Adipose tissue (tissue), 3 donors: ENCODE data around the gene RPL39L. TPM values are rescaled to one million over a fixed set of nuclear protein-coding genes. Genes with fewer than 3 reads are reported as not detected.
"Not testable (repeated sequence)": the region's sequence is repeated elsewhere in the genome, so short reads cannot be mapped to it uniquely, and the experiment has no call there.

Experiments used
- H3K27ac ChIP-seq: one replicate; pipeline ENCODE4 v1.5.1; 2013; ENCODE audit warnings: low read depth, low read length
- WGBS, 3 donors: extraction: QIAGEN DNeasy Blood & Tissue Kit; methylation state at CpG; one replicate each; pipeline ENCODE4 v1.1.7; 2013; 5-methylcytosine and 5-hydroxymethylcytosine counted together
- polyA plus RNA-seq, 3 donors: library from polyadenylated mRNA; stranded (reverse); fragments of 200-250 nt; gene quantifications; one replicate each; pipeline ENCODE4 v1.2.3, GENCODE V29; 2013
- donor health status: healthy with polysubstance abuse.
- donor health status: Bipolar disorder and iron deficiency.
- donor health status: healthy.

The RPL39L gene
- 10 to 100 TPM in 1 of 3 donors, 1 to 10 TPM in 2; 3.8 to 14.3 (median 9.2) TPM for polyA plus RNA-seq

- no peak within 1 kb of the TSS for H3K27ac ChIP-seq
- WGBS, 3 donors, result 3 to 6% (median 6%) methylated on average over 69 of the region's 69 CpGs
Measured at GRCh38 chr3:187139126-187139894, at the start of gene RPL39L. RPL39L (minus strand) TSS chr3:187139496; CDS start chr3:187121300, 18,196 bp downstream.

GRCh38 chr3:187188931-187189330 is 49.6 kb upstream of the RPL39L start:
- no peak overlapping the region for H3K27ac ChIP-seq
- WGBS, 3 donors, result 33 to 40% (median 38%) methylated on average over 2 of the region's 2 CpGs

GRCh38 chr3:187186801-187187421 is 47.6 kb upstream of the RPL39L start:
- no peak overlapping the region for H3K27ac ChIP-seq
- 58 to 68% (median 61%) methylated on average over 5 of the region's 5 CpGs for WGBS, 3 donors

- 49 to 77% (median 65%) methylated on average over 2 of the region's 2 CpGs for WGBS, 3 donors
- no peak overlapping the region for H3K27ac ChIP-seq
Measured at GRCh38 chr3:187186375-187186774, 47.1 kb upstream of the RPL39L start.

- H3K27ac ChIP-seq, result no peak overlapping the region
- 78 to 94% (median 89%) methylated on average over 4 of the region's 4 CpGs for WGBS, 3 donors
Measured at GRCh38 chr3:187185759-187186158, 46.5 kb upstream of the RPL39L start.

GRCh38 chr3:187183903-187184302 is 44.6 kb upstream of the RPL39L start:
- no peak overlapping the region for H3K27ac ChIP-seq
- WGBS, 3 donors, result 81 to 92% (median 90%) methylated on average over 6 of the region's 6 CpGs

- no peak overlapping the region for H3K27ac ChIP-seq
- 55 to 66% (median 59%) methylated on average over 7 of the region's 7 CpGs for WGBS, 3 donors
Measured at GRCh38 chr3:187183210-187183862, 44.0 kb upstream of the RPL39L start.

- no peak overlapping the region for H3K27ac ChIP-seq
- 86 to 94% (median 93%) methylated on average over 7 of the region's 7 CpGs for WGBS, 3 donors
Measured at GRCh38 chr3:187181454-187182170, 42.3 kb upstream of the RPL39L start.

- WGBS, 3 donors, result 88 to 94% (median 88%) methylated on average over 2 of the region's 2 CpGs
- no peak overlapping the region for H3K27ac ChIP-seq
Measured at GRCh38 chr3:187172929-187173328, 33.6 kb upstream of the RPL39L start.

GRCh38 chr3:187170911-187171310 is 31.6 kb upstream of the RPL39L start:
- not testable (repeated sequence) for H3K27ac ChIP-seq
- WGBS, 3 donors, result 87 to 94% (median 91%) methylated on average over 5 of the region's 5 CpGs

- 75 to 88% (median 77%) methylated on average over 2 of the region's 2 CpGs for WGBS, 3 donors
- no peak overlapping the region for H3K27ac ChIP-seq
Measured at GRCh38 chr3:187169231-187169960, 30.1 kb upstream of the RPL39L start.

- H3K27ac ChIP-seq, result no peak overlapping the region
- 74 to 80% (median 79%) methylated on average over 5 of the region's 5 CpGs for WGBS, 3 donors
Measured at GRCh38 chr3:187167777-187168176, 28.5 kb upstream of the RPL39L start.

- no peak overlapping the region for H3K27ac ChIP-seq
- WGBS, 3 donors, result 83 to 91% (median 90%) methylated on average over 8 of the region's 8 CpGs
Measured at GRCh38 chr3:187166750-187167149, 27.5 kb upstream of the RPL39L start.

- no peak overlapping the region for H3K27ac ChIP-seq
- WGBS, 3 donors, result 0% methylated on average over 3 of the region's 3 CpGs
Measured at GRCh38 chr3:187165144-187165543, 25.8 kb upstream of the RPL39L start.

GRCh38 chr3:187162265-187162953 is 23.1 kb upstream of the RPL39L start:
- WGBS, 3 donors, result 36 to 79% (median 66%) methylated on average over 6 of the region's 6 CpGs
- no peak overlapping the region for H3K27ac ChIP-seq

- no peak overlapping the region for H3K27ac ChIP-seq
Measured at GRCh38 chr3:187161556-187161955, 22.3 kb upstream of the RPL39L start.

- 78 to 95% (median 87%) methylated on average over 2 of the region's 2 CpGs for WGBS, 3 donors
- no peak overlapping the region for H3K27ac ChIP-seq
Measured at GRCh38 chr3:187150599-187150998, 11.3 kb upstream of the RPL39L start.

- 88 to 95% (median 94%) methylated on average over 7 of the region's 7 CpGs for WGBS, 3 donors
- no peak overlapping the region for H3K27ac ChIP-seq
Measured at GRCh38 chr3:187150186-187150585, 10.9 kb upstream of the RPL39L start.
